HCT116 (cell line): ENCODE measurements around the gene MIA2.

Experiments used
- CBX3 ChIP-seq: IDR thresholded peaks from 2 replicates; pipeline ENCODE4 v1.6.1; 2012; ENCODE audit warnings: low read depth
- EZH2 ChIP-seq: fragments of 200-600 bp; sonication (generic); IDR thresholded peaks from 2 replicates; pipeline ENCODE4 v1.6.1; 2017; ENCODE audit warnings: antibody characterized with exemption, mixed run types
- EZH2phosphoT487 ChIP-seq: fragments of 200-600 bp; IDR thresholded peaks from 2 replicates; pipeline ENCODE4 v1.6.1; 2018; ENCODE audit warnings: antibody characterized with exemption, borderline replicate concordance
- JUND ChIP-seq: IDR thresholded peaks from 2 replicates; pipeline ENCODE4 v1.6.1; 2012
- MAX ChIP-seq: IDR thresholded peaks from 2 replicates; pipeline ENCODE4 v1.6.1; 2012
- POLR2A ChIP-seq: IDR thresholded peaks from 2 replicates; pipeline ENCODE4 v1.7.0; 2011; ENCODE audit warnings: borderline replicate concordance; ENCODE audit not compliant: insufficient read depth, insufficient read length; ENCODE audit errors: extremely low read depth
- RAD21 ChIP-seq: IDR thresholded peaks from 2 replicates; pipeline ENCODE4 v1.6.1; 2012; ENCODE audit warnings: low read depth, mild to moderate bottlenecking
- SP1 ChIP-seq: IDR thresholded peaks from 2 replicates; pipeline ENCODE4 v1.6.1; 2012; ENCODE audit warnings: low read depth
- TCF7L2 ChIP-seq: IDR thresholded peaks from 2 replicates; pipeline ENCODE4 v1.7.0; 2011; ENCODE audit warnings: borderline replicate concordance, inconsistent platforms; ENCODE audit not compliant: insufficient read depth, insufficient read length; ENCODE audit errors: extremely low read depth
- YY1 ChIP-seq: IDR thresholded peaks from 2 replicates; pipeline ENCODE4 v1.6.1; 2011; ENCODE audit warnings: low read length, low read depth, moderate library complexity, mild to moderate bottlenecking; ENCODE audit not compliant: insufficient replicate concordance; ENCODE audit errors: extremely low read depth
- ZBTB33 ChIP-seq: IDR thresholded peaks from 2 replicates; pipeline ENCODE4 v1.6.1; 2011; ENCODE audit warnings: mild to moderate bottlenecking, low read length, moderate library complexity; ENCODE audit not compliant: insufficient replicate concordance; ENCODE audit errors: extremely low read depth
- ZNF274 ChIP-seq: fragments of 200-500 bp; sonication (Bioruptor generic); IDR thresholded peaks from 2 replicates; pipeline ENCODE4 v1.6.1; 2014; ENCODE audit warnings: mild to moderate bottlenecking, low read depth, low read length, inconsistent platforms
- TF ChIP-seq, protein P1 (sequence below), 3 experiments: fragments of 200-600 bp in 1 of 3; sonication (generic) in 1 of 3; IDR thresholded peaks in 2 of 3; conservative IDR thresholded peaks in 1 of 3; 2 replicates each; pipeline ENCODE4 v1.5.1; 2012 to 2017; ENCODE audit warnings: low read depth in 2 of 3, low read length in 2 of 3, antibody characterized with exemption in 1 of 3, borderline replicate concordance in 1 of 3, control low read depth in 1 of 3, mild to moderate bottlenecking in 1 of 3, mixed read lengths in 1 of 3, mixed run types in 1 of 3, moderate library complexity in 1 of 3; ENCODE audit not compliant: insufficient read depth in 1 of 3
- TF ChIP-seq, protein P2 (sequence below): IDR thresholded peaks from 2 replicates; pipeline ENCODE4 v1.6.1; 2012; ENCODE audit warnings: low read depth

DNA sequence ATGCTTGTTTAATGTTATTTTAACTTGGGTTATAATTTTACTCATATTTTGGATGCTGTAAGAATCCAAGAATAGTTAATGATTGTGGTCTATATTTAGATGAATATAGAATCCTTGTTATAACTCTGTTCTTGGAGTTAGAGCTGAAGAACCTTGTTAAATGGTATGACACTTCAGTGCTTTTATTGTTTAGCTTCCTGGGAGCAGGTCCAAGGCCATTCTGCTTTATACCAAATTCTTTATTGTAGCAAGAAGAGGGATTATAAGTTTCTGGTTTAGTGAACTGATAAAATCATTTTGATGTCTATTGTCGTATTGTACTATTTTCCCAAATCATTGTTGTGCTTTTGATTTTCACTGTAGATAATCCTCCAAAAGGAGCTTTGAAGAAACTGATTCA is 69.4 kb downstream of the MIA2 start:
- TF ChIP-seq RAD21 (no peak), EZH2phosphoT487 (no peak), TCF7L2 (peak; percentile 12), EZH2 (no peak), JUND (no peak), YY1 (no peak), POLR2A (no peak), ZNF274 (no peak), ZBTB33 (no peak), CBX3 (no peak), SP1 (no peak), MAX (no peak)
- TF ChIP-seq, protein P1, sequence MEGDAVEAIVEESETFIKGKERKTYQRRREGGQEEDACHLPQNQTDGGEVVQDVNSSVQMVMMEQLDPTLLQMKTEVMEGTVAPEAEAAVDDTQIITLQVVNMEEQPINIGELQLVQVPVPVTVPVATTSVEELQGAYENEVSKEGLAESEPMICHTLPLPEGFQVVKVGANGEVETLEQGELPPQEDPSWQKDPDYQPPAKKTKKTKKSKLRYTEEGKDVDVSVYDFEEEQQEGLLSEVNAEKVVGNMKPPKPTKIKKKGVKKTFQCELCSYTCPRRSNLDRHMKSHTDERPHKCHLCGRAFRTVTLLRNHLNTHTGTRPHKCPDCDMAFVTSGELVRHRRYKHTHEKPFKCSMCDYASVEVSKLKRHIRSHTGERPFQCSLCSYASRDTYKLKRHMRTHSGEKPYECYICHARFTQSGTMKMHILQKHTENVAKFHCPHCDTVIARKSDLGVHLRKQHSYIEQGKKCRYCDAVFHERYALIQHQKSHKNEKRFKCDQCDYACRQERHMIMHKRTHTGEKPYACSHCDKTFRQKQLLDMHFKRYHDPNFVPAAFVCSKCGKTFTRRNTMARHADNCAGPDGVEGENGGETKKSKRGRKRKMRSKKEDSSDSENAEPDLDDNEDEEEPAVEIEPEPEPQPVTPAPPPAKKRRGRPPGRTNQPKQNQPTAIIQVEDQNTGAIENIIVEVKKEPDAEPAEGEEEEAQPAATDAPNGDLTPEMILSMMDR (IDR thresholded peaks at IDR 0.05 in 2 of 3, conservative IDR thresholded peaks at IDR 0.05 in 1 of 3; ENCODE audit: borderline replicate concordance in 1 of 3, insufficient read depth in 1 of 3, low read depth in 2 of 3, low read length in 2 of 3): no peak
- TF ChIP-seq, protein P2, sequence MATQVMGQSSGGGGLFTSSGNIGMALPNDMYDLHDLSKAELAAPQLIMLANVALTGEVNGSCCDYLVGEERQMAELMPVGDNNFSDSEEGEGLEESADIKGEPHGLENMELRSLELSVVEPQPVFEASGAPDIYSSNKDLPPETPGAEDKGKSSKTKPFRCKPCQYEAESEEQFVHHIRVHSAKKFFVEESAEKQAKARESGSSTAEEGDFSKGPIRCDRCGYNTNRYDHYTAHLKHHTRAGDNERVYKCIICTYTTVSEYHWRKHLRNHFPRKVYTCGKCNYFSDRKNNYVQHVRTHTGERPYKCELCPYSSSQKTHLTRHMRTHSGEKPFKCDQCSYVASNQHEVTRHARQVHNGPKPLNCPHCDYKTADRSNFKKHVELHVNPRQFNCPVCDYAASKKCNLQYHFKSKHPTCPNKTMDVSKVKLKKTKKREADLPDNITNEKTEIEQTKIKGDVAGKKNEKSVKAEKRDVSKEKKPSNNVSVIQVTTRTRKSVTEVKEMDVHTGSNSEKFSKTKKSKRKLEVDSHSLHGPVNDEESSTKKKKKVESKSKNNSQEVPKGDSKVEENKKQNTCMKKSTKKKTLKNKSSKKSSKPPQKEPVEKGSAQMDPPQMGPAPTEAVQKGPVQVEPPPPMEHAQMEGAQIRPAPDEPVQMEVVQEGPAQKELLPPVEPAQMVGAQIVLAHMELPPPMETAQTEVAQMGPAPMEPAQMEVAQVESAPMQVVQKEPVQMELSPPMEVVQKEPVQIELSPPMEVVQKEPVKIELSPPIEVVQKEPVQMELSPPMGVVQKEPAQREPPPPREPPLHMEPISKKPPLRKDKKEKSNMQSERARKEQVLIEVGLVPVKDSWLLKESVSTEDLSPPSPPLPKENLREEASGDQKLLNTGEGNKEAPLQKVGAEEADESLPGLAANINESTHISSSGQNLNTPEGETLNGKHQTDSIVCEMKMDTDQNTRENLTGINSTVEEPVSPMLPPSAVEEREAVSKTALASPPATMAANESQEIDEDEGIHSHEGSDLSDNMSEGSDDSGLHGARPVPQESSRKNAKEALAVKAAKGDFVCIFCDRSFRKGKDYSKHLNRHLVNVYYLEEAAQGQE: no peak
